Activated CD4-positive, CD25-positive, alpha-beta regulatory T cell (primary cell): ENCODE data around the gene ATP5F1A.
A peak's percentile ranks its signal among the peaks of the same experiment; 100 is the strongest.
"Not testable (repeated sequence)": the region's sequence is repeated elsewhere in the genome, so short reads cannot be mapped to it uniquely, and the experiment has no call there.

Source experiments
- DNase-seq, 4 experiments: peaks; one replicate each; lab custom pipeline; 2025; lab: John Stamatoyannopoulos, UW

ATP5F1A gene

DNA sequence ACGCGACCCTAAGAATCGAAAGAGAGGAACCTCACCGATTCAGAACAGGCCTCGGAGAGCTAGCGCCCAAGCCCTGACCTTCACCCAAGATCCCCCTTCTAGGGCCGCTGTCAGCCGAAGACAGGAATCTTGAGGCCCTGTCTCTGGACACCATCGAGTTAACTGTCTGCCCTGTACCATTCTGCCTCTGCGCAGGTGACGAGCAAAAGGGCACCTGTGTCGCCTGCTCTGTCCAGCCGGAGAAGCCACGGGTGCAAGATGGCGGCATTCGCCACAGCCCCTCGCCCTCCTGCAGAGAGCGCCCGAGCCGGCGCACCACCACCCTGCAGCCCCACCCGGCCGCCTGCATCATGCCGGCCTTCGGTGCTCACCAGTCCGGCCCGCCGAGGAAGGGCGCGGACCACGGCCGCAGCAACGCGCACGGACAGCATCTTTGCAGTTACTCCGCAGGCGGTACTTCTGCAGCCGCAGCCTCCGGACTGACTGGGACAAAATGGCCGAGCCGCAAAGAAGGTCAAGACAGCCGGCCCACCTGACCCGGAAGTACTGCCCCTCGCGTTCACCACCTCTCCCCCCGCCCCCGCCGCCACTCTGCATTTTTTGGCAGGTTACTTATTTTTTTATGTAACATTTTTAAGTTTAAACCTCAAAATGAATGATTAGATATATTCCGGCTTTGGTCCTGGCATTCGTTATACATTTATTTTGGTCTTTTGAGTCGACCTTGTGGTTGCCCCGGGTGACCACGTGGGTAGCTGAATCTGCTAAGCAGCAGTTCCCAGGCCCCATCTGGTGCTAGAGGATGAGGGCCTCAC, at the start of gene ATP5F1A:
TSS of gene ATP5F1A (minus strand) at position 496 of the 815 bp plus-strand sequence. CDS start at position 431, 65 bp downstream.
- DNase-seq, result peak; percentile 58 to 83 (median 80)

- DNase-seq, result no peak
Observed at GRCh38 chr18:46141199-46141598, 43.1 kb upstream of the ATP5F1A start.

DNA sequence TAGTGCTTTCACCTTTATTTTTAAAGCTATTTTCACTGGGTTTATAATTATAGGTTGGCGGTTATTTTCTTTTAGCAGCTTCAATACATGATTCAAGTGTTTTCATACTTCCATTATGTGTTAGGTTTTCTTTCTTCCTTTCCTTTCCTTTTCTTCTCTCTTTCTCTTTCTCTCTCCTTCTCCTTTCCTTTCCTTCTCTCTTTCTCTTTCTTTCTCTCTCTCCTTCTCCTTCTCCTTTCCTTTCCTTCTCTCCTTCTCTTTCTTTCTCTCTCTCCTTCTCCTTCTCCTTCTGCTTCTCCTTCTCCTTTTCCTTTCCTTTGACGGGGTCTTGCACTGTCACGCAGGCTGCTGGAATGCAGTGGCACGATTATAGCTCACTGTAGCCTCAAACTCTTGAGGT, 42.1 kb upstream of the ATP5F1A start:
- DNase-seq, result no peak

- no peak for DNase-seq
Observed at GRCh38 chr18:46134920-46135675, 37.0 kb upstream of the ATP5F1A start.

- DNase-seq, result no peak
Observed at GRCh38 chr18:46133534-46133933, 35.4 kb upstream of the ATP5F1A start.

DNA sequence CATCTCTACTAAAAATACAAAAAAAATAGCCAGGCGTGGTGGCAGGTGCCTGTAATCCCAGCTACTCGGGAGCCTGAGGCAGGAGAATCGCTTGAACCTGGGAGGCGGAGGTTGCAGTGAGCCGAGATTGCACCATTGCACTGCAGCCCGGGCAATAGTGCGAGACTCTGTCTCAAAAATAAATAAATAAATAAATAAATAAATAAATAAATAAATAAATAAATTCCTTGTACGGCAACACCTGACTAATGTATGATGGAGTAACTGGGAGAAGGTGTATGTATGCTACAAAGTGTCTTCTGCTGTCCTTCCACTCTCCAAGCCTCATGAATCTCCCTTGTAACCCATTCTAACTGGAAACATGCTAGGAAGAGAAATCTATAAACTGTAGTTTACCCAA, 32.5 kb upstream of the ATP5F1A start:
- not testable (repeated sequence) for DNase-seq

DNA sequence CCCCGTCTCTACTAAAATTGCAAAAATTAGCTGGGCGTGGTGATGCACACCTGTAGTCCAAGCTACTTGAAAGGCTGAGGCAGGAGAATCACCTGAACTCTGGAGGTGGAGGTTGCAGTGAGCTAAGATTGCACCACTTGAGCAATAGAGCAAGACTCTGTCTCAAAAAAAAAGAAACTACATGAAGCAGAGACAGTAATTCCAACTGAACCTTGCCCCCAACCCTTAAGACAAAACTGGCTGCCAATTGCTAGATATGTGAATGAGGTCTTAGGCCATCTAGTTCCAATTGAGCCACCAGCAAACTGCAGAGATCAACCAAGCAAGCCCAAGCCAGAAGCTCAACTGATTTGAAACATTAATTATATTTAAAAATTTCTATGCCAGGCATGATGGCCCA, 32.0 kb upstream of the ATP5F1A start:
- no peak for DNase-seq

GRCh38 chr18:46126625-46127024, 28.5 kb upstream of the ATP5F1A start:
- DNase-seq, result not testable (repeated sequence)

- no peak for DNase-seq
Observed at GRCh38 chr18:46113751-46114150, 15.7 kb upstream of the ATP5F1A start.

- DNase-seq, result no peak
Observed at GRCh38 chr18:46110406-46110805, 12.3 kb upstream of the ATP5F1A start.

- no peak for DNase-seq
Observed at GRCh38 chr18:46109386-46109785, 11.3 kb upstream of the ATP5F1A start.

DNA sequence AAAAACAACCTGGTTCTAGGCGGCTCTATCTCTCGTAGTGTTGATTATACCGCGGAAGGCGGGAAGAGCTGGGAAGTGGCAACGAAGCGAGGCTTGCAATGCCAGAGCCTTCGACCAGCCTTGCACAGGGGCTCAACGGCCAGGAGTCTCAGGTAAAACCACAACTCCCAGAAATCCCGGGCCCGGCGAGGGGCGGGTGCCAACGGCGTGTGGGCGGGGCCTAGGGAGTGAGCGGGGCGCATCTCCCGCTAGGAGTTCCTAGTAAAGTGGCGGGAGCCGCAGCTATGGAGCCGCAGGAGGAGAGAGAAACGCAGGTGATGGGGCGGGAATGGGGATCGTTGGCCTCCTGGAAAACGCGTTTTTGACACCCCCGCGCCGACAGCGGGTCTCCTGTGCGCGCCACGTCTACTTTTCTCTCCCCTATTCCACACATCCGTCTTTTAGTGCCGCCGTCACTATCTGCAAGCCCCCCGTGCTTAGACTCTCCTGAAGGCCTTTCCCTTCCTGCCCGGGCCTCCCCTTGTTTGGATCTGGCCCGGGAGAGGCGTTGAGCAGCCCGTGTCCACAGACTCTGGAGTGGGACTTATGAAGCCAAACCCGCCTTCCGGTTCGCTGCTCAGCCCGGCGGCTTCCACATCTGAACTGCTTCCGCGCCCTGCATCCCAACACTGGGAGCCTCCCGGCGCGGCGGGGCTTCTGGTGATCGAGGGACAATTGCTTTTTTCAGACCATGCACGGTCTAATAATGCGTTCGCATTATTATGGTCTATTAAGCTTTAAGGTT, 6.2 kb upstream of the ATP5F1A start, which contains the start of gene HAUS1:
TSS of gene HAUS1 (plus strand) at position 258 of the 784 bp plus-strand sequence. CDS start at position 285, 27 bp downstream.
- peak; percentile 60 to 72 (median 64) for DNase-seq

GRCh38 chr18:46099463-46099862, 1.4 kb upstream of the ATP5F1A start:
- DNase-seq, result no peak

GRCh38 chr18:46098616-46098933, 479 bp upstream of the ATP5F1A start:
- no peak for DNase-seq

GRCh38 chr18:46097431-46097800, 680 bp downstream of the ATP5F1A start:
- DNase-seq, result no peak

- DNase-seq, result no peak
Observed at GRCh38 chr18:46096651-46097300, 1.3 kb downstream of the ATP5F1A start.

GRCh38 chr18:46095532-46095931, 2.6 kb downstream of the ATP5F1A start:
- DNase-seq, result no peak

- not testable (repeated sequence) for DNase-seq
Observed at GRCh38 chr18:46088501-46088900, 9.6 kb downstream of the ATP5F1A start.

- no peak for DNase-seq
Observed at GRCh38 chr18:46084431-46084830, 13.7 kb downstream of the ATP5F1A start.

- DNase-seq, result no peak
Observed at GRCh38 chr18:46080156-46080555, 17.9 kb downstream of the ATP5F1A start.

GRCh38 chr18:46079336-46079735, 18.8 kb downstream of the ATP5F1A start:
- DNase-seq, result no peak
